ENCODE results near the gene ARHGAP12.
"Not testable (repeated sequence)": the region's sequence is repeated elsewhere in the genome, so short reads cannot be mapped to it uniquely, and the experiment has no call there.

ARHGAP12 gene

DNA sequence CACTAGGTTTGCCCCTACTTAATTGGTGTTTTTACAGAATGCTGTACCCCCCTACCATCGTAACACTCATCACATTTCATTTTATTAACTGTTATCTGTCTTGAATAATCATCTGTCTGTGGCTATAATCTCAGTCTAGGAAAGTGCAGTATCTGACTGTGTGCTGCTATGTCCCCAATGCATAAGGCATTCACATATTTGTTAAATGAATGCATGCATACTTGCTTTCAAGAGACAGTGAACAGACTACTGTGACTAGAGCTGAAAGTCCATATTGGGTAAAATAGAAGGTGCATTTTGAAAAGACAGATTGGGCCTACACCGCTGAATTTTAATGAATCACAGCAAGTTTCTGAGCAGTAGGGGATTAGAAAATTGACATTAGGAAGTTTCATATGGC lies 112.3 kb downstream of the ARHGAP12 start:
- no peak for DNase-seq

DNA sequence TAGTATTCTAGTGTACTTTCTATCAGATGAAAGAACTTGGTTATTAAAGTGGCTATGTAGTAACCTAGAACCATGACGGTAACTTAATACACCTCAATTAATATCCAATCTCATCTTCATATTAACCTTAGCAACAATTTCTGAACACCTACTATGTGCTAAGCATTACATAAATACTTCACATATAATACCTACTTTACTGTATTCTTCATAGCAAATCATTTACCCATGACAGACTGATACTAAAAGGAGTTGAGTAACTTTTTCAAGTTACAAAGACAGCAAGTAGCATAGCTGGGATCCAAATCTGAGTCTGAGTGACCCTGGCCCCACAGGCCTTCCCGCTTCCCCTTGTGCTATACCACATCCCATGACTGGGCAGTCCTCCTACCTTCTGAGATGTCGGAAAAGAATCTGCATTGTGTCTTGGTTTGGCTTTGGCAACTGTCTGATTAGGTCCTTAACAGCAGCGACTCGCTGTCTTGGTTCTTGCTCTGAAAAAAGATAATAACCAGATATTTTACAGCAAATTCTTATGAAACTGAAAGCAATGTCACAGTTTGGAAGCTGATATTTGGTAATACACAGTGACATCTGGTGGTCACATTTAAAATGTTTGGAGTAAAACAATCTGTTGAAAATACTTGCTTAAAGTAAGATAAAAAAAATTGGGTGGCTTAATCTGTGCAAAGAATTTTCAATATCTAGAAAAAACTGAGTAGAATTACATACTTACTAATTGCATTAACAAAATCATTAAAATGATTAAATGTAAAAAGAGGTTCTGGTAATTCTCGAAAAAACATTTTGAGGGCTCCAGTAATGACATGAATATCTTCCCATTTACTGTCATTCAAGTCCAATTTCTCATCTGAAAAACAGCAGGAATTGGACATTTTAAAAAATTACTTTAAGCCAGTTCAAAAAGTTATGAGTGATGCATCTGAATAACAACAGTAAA lies 120.1 kb downstream of the ARHGAP12 start:
- no peak for DNase-seq

DNA sequence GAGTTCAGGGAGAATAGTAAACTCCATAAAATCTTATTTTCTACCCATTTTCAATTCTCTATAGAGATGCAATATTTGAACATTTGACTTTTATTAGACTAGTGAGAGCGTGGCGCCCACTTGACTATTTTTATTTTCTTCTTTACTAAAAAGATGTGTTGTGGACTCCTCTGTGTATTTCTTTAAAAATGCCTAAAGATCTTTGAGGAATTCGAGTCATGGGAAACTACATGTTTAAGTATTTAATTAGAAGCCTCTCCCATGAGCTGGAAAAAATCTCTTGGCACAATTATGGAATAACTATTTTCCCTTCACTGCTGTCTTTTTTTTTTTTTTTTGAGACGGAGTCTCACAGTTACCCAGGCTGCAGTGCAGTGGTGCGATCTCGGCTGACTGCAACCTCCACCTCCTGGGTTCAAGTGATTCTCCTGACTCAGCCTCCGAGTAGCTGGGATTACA lies 124.2 kb downstream of the ARHGAP12 start:
- DNase-seq = no peak

DNA sequence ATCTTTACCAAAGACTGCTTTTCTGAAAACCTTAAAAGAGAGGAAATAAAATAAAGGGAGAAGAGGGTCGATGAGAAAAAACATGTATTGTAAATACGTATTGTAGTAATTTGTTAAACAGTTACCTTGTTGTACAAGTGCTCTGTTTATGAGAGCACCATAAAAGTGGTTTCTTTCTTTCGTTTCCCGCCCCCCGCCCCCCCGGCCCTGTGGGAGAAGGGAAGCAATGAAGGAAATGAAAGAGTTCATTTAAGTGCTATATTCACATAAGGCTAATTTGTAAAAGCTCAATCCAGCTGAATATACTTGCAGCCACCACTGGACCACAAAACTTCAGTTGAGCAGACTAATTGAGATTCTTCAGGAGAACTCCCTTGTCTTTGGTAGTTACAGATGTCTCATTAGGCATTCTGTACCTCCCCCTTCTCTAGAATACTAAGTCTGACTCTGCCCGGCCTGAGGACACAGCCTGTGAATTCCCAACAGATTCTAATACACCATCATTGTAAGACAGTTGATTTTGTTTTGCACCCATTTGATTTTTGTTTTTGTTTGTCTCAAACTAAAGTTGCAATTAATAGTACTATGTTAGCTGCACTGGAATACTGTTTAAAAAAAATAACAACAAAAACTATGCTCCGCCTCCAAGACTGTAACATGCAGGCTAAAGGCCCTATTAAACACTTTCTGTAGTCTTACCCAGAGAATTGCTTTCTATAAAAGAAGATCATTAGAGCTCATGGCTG lies 124.9 kb downstream of the ARHGAP12 start:
- DNase-seq = no peak

DNA sequence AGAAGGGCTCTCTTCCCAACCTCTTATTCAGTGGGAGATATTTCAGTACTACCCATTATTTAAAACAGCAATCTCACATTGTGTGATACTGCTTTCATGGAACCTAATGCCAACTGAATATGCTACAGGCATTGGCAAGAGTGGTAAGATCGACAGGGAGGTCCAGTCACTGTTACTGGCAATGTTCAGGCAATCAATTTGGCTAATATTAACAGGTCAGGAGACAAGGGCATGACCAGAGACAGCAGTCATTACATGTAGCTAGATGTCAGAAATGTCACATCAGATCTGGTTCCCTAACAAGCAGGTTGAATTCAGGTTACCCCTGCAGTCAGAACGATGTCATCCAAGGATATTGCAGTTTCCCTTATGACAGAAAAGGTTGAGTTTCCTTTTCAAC lies 129.4 kb downstream of the ARHGAP12 start:
- no peak for DNase-seq

DNA sequence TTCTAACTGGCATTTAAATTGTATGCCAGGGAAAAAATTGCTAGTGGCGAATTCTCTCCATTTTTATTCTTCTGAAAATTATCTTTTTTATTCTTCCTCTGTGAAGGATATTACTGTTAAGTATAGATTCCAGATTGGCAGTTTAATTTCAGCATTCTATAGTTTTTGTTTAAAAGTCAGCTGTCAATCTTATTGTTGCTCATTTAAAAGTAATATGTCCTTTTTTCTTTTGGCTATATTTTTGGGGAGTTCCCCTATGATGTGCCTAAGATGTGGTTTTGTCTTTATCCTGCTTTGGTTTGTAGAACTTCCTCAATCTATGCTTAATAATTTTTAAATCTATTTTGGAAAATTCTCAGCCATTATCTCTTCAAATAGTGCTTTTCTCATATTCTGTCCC lies 135.9 kb downstream of the ARHGAP12 start:
- DNase-seq = no peak

DNA sequence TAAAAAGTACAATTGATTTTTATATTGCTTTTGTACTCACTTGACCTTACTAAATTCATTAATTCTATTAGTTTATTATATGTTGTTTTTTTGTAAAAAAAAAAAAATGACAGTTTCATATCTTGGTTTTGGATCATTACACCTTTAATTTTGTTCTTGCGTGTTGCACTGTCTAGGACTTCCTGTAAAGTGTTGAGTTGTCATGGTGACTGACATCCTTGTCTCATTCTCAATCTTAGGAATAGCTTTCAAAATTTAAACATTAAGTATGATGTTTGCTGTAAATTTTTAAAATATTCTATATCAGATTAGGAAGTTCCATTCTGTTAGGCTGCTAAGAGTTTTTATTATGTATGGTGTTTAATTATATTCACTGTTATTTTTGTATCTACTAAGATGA lies 139.1 kb downstream of the ARHGAP12 start:
- DNase-seq = no peak

DNA sequence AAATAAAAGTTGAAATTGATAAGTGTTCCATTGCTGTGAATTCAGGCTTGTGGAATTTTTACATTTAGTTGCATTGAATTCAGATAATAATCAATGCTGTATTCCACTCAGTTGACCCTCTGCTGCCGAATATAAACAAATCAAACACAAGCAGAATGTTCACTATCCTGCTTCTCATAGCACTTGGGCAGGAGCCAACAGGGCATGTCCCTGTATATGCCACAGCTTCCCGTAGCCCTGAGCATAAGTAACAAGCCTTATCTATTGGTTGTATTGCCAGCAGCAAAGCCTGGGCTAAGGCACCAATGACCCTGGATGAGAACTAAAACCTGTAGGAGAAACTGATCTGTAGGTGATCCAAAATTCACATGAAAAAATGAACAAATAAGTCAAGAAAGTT lies 145.9 kb downstream of the ARHGAP12 start:
- DNase-seq = no peak

DNA sequence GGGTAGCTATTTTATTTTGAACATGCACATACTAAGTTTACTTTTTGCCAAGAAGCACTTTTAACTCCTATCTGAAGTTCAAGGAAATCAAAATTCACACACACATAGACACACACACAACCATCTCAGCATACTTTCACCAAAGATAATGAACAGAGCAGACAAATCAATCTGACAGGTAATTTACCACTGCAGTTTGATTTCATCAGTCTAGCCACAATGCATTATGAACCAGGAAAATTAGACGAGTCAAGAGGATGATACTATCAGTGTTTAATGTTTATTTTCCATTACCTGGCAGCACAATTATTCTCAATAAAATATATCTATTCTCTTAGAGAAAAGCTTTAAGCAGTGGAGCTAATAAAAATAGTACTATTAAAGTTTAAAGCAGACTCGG lies 147.9 kb downstream of the ARHGAP12 start:
- DNase-seq = no peak

DNA sequence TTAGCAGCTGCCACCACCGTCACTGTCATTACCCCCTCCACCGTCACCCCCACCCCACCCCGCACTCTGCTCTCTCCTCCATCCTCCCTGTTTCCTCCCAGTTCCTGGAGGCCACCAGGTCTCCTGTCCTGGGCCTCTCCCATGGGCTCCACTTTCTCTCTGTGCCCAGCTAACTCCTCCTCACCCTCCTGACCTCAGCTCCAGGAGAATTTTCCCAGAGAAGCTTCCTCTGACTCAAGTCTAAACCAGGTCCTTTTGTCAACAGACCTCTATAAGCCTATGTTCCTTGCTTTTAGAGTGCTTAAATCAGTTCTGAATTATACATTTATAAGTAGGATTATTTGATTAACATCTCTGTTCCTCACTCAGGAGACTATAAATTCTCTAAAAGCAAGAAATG lies 150.0 kb downstream of the ARHGAP12 start:
- DNase-seq = no peak

DNA sequence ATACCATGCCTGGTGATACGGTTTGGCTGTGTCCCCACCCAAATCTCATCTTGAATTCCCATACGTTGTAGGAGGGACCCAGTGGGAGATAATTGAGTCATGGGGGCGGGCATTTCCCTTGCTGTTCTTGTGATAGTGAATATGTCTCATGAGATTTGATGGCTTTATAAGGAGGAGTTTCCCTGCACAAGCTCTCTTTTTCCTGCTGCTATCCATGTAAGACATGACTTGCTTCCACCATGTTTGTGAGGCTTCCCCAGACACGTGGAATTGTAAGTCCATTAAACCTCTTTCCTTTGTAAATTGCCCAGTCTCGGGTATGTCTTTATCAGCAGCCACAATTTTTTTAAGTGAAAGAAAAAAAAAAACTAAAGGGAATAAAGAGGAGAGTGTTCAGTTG lies 152.5 kb downstream of the ARHGAP12 start:
- DNase-seq = no peak

DNA sequence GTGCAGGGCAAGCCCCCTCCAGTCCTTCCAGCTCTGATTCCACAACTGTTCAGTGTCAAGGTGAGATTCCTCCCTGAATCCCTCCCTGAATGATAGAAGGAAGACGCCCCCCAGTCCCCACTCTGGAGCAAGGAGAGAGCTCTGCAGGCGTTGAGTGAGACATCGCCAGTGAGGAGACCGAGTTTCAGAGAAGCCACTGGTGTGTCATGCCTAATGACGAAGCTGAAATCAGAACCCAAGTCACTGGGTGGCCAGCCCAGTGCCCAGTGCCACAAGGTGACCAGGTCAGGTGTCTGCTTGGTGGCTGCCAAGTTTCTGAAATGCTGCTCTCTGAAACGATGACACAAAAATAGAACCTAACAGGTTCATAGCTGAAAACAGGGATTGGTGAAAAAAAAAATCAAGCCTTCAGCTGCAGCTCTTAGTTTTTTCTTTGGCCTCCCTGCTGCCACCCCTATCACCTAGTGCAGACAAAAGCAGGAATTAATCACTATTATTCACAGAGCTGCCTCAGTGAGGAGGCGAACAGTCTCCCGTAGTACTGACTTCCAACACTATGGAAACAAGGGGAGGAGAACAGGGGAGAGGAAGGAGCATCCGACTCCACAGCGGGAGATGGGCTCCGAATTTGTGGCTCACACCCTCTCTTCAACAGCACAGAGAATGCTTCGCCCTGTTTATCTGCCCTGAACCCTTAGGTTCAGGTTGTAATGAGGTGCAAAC lies 153.5 kb downstream of the ARHGAP12 start:
- no peak for DNase-seq

DNA sequence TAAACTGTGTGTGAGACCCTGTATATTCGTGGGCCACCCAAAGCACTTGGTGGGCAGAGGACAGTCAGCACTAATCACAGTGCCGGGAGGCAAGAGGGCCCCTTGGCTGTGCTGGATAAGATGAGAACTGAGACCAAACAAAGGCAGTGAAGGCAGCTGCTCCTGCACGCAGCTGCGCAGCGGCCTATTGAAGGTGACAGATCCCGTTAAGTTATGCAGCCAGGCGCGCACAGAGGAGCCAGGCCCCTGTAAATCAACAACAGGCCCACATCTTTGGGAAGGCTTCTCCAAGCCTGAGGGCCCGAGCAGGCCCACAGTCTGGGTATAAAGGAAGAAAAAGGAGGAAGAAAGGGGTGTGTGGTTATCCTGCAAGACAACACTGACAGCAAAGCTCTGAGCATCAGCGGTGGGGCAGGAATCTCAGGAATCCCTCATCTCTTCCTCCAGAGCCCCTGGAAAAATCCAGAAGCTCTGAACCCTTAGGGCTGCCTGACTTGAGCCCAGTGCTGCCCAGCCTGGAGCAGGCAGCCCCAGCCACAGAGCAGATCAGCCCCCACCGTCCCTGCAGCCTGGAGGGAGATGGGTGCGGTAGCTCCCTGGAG lies 154.2 kb downstream of the ARHGAP12 start:
- no peak for DNase-seq

DNA sequence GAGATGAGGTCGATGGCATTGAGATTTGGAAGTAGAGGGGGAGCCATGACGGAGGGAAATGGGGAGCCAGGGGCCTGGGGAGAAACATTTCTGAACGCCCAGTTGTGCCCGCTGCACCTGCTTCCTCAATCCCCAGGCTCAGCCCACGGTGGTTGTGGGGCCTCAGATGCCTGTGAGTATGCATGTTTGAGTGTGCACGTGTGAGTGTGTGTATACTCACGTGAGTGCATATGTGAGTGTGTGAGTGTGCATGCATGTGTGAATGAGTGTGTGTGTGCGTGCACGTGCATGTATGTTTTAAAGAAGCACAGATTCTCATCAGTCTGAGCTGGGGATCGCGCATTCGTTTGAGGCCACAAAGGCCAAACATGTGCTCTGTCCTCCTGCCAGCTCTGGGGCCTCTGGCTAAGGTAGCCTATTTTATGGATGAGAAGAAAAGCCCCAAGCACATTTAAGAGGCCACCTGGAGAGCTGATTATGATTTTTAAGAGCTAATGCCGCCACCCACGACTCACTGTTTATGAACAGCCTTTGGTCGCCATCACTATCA lies 154.8 kb downstream of the ARHGAP12 start:
- DNase-seq = no peak

DNA sequence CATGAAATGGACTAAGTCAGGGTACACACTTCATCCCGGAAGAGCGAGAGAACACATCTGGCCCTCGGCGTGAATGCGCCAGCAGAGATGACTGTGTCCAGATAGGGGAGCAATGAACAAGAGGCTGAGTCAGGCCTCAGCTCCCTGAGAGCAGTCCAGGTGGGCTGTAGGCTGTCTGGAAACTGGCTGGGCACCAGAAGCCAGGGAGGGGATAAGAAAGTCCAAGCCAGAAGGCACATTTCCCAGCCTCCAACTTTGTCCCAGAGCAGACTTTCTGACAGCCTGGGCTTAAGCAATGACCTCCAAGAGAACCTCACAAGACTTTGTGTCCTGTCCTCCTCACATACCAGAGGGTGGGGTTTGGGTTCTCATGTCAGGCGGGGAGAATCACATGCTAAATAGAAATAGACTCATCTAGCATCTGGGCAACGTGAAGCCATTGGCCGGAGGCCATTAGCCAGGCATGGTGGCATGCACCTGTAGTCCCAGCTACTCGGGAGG lies 157.2 kb downstream of the ARHGAP12 start:
- no peak for DNase-seq

DNA sequence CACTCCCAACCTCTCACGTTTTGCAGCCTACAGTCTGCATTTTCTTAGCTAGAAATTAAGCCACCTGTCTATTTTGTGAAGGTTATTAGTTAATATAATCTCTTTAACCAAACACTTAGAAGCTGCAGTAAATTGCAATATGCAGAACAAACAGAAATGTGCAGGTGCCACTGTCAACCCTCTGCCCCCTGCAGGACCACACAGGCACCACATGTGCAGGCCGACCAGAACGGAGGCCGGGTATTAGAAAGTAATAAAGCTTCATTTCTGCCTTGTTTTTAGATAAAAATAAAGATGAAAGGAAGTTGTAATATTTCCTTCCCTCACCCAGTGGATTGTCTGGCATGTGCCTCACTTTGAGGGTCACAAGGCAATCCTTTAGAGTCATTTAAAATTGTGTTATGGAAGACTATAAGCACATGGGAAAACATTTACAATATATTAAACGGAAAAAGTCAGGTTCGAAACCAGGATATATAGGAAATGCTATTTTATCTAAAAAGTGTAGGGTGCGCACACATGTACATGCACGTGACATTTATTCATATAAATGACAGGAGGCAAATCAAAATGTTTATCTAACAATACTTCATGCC lies 158.2 kb downstream of the ARHGAP12 start:
- DNase-seq = peak; percentile 58

DNA sequence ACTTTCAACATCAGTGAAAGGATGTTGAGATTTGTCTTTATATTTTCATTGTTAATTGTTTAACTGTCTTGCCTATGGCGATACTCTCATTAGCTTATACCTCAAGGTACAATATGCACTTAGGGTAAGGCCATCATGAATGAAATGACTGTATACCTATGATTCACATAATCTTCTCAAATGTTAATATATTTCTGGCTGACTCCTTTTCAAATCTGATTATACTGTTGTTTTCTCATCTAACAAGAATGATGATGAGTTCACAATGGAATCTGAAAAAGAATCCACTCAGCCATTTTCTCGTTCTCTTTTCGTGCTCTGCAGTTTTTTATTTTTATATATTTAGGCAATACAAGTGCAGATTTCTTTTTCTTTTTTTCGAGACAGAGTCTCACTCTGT lies 159.1 kb downstream of the ARHGAP12 start:
- DNase-seq = no peak

DNA sequence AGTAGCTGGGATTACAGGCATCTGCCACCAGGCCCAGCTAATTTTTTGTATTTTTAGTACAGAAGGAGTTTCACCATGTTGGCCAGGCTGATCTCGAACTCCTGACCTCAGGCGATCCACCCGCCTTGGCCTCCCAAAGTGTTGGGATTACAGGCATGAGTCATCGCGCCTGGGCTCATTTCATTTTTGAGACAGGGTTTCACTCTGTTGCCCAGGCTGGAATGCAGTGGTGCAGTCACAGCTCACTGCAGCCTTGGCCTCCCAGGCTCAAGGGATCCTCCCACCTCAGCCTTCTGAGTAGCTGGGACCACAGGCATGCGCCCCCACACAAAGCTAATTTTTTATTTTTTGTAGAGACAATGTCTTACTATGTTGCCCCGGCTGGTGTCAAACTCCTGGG lies 159.7 kb downstream of the ARHGAP12 start:
- not testable (repeated sequence) for DNase-seq

DNA sequence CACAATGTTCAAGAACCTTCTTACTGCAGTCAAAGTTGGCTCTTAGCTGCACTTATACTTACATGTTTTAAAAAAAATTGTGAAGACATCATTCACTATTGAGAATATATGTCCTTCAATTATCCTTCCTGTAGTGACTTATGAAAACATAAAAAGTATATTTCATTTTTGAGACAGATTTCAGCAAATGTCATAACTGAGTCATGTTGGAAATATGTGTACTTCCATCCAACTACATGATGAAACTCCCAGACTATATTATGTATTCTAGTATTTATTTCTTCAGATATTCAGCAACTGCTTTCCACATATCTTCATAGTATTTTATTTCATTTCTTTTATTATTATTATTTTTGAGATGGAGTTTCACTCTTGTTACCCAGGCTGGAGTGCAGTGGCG lies 160.2 kb downstream of the ARHGAP12 start:
- no peak for DNase-seq

DNA sequence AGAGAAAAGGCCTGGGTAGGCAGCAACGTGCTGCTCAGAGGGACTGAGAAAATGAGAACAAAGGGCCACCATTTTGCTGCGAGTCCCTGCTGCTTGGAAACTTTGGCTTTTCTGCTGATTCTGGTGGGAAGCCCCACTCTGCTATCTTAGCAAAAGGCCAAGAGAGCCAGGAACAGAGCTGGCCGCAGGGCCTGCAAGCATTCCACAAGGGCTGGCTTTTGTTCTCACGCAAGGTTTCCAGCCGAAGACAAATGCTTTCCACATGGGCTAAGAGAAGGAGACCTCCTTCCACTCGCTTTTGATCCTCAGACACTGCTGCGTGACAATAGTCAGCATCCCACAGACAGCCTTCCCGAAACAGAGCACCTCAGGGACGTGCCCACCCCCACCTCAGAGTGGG lies 163.1 kb downstream of the ARHGAP12 start:
- DNase-seq = no peak

DNA sequence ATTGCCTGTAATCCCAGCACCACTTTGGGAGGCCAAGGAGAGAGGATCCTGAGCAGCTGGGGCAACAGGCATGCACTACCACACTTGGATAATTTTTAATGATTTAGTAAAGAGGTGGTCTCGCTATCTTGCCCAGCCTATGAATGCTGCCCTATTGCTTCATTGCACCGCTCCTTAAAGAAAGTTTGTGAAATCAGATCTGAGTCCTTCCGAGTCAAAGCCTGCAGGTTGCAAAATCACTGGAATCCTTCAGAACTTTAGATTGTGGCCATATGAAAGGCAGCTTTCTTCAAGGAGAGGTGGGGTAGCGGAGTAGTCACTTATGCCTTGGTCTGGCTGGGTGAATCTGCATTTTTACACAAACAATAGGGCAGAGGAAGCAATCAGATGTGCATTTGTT lies 166.3 kb downstream of the ARHGAP12 start:
- no peak for DNase-seq

DNA sequence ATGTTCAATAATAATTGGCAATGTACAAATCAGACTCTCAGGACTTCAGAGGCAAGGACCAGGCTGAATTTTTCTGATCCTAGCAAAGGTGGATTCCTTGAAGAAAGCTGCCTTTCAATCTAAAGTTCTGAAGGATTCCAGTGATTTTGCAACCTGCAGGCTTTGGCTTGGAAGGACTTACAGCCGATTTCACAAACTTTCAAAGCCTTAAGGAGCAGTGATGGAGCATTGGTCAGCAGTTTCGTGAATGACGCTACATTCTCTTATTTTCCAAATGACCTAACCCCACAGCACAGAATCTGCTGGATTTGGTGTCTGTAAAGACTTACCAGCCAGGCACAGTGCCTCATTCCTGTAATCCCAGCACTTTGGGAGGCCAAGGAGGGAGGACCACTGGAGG lies 167.5 kb downstream of the ARHGAP12 start:
- DNase-seq = no peak
